Subcutaneous adipose tissue (tissue), 4 donors: Measurements from ENCODE around the gene NR3C2. TPM values are rescaled to one million over a fixed set of nuclear protein-coding genes. Genes with fewer than 3 reads are reported as not detected.

ENCODE experiments used
- CTCF ChIP-seq: fragments of 450-650 bp; IDR thresholded peaks from one replicate; pipeline ENCODE4 v1.5.1; 2016; ENCODE audit warnings: low read depth, mild to moderate bottlenecking, control low read depth, antibody characterized with exemption, moderate library complexity
- total RNA-seq, 4 donors: library from RNA; depleted of rRNA; stranded (reverse); fragments of >200 nt; gene quantifications; one replicate each; pipeline ENCODE4 v1.1.0, GENCODE V29; 2016

NR3C2 gene
- total RNA-seq, 4 donors from 2014 or later: 7.5 to 17.0 (median 8.9) TPM

GRCh38 chr4:148391056-148391455 lies 51.2 kb downstream of the NR3C2 start:
- TF ChIP-seq CTCF: no peak

- no peak for TF ChIP-seq CTCF
Observed at GRCh38 chr4:148390311-148390710, 51.9 kb downstream of the NR3C2 start.

- no peak for TF ChIP-seq CTCF
Observed at GRCh38 chr4:148380291-148380690, 61.9 kb downstream of the NR3C2 start.

- TF ChIP-seq CTCF: no peak
Observed at GRCh38 chr4:148376151-148376550, 66.1 kb downstream of the NR3C2 start.

- TF ChIP-seq CTCF: no peak
Observed at GRCh38 chr4:148375584-148375983, 66.6 kb downstream of the NR3C2 start.

- TF ChIP-seq CTCF: no peak
Observed at GRCh38 chr4:148373093-148373492, 69.1 kb downstream of the NR3C2 start.

GRCh38 chr4:148369919-148370318 lies 72.3 kb downstream of the NR3C2 start:
- no peak for TF ChIP-seq CTCF
